Panc1 (cell line): ENCODE measurements around the gene TK2. TPM values are rescaled to one million over a fixed set of nuclear protein-coding genes. Genes with fewer than 3 reads are reported as not detected.

Source experiments
- ATAC-seq: fragments of 200-7000 bp; cut with Tn5 transposase; 2 replicates; pipeline ENCODE4 v1.9.1; 2020; ENCODE audit warnings: mild to moderate bottlenecking, moderate library complexity
- BruUV-seq: library from RNA; stranded (reverse); fragments of 400-500 nt; replicated peaks from 2 replicates; lab custom pipeline; 2021; lab: Mats Ljungman, UMichigan
- CTCF ChIA-PET: fragments of 300-600 bp; sonication (Branson Sonifier 250); formaldehyde crosslinking; loops from one replicate; lab custom pipeline; 2022; ENCODE audit warnings: antibody characterized with exemption; lab: Charles Lee
- POLR2A ChIA-PET: fragments of 300-600 bp; sonication (Branson Sonifier 250); formaldehyde crosslinking; loops from one replicate; lab custom pipeline; 2022; ENCODE audit warnings: antibody characterized with exemption; lab: Charles Lee
- DNase-seq: peaks from one replicate; pipeline ENCODE4 v3.0.0-alpha.2; 2010; ENCODE audit warnings: low read depth, low spot score
- H3K27ac ChIP-seq: 2 replicates; pipeline ENCODE4 v1.5.1; 2011; ENCODE audit warnings: mild to moderate bottlenecking, low read length, inconsistent platforms
- H3K27me3 ChIP-seq: fragments of 200-500 bp; sonication (Bioruptor generic); 2 replicates; pipeline ENCODE4 v1.6.0; 2014; ENCODE audit warnings: low read length, inconsistent platforms; ENCODE audit not compliant: control insufficient read depth, insufficient read depth
- H3K36me3 ChIP-seq: fragments of 200-500 bp; sonication (Bioruptor generic); 2 replicates; pipeline ENCODE4 v1.5.1; 2014; ENCODE audit warnings: inconsistent platforms, mild to moderate bottlenecking, low read length, moderate library complexity; ENCODE audit not compliant: control insufficient read depth, insufficient read depth
- H3K4me1 ChIP-seq: 2 replicates; pipeline ENCODE4 v1.5.1; 2011; ENCODE audit warnings: inconsistent platforms, mild to moderate bottlenecking, low read length, moderate library complexity; ENCODE audit not compliant: control insufficient read depth, insufficient read depth
- H3K4me3 ChIP-seq, 2 experiments: 2 replicates each; pipeline ENCODE4 v1.5.1; 2011 to 2012; ENCODE audit warnings: low read depth in 2 of 2, low read length in 2 of 2, mild to moderate bottlenecking in 2 of 2, inconsistent platforms in 1 of 2, moderate library complexity in 1 of 2
- H3K9me3 ChIP-seq: fragments of 200-500 bp; sonication (Bioruptor generic); 2 replicates; pipeline ENCODE4 v1.5.1; 2014; ENCODE audit warnings: low read depth, mild to moderate bottlenecking, inconsistent platforms, low read length, moderate library complexity; ENCODE audit not compliant: control insufficient read depth, insufficient read depth
- CTCF ChIP-seq: fragments of 450-650 bp; IDR thresholded peaks from 2 replicates; pipeline ENCODE4 v1.5.1; 2017; ENCODE audit warnings: mild to moderate bottlenecking
- POLR2AphosphoS5 ChIP-seq: IDR thresholded peaks from 2 replicates; pipeline ENCODE4 v1.6.1; 2012; ENCODE audit warnings: mild to moderate bottlenecking, low read depth, low read length, moderate library complexity
- REST ChIP-seq, 2 experiments: IDR thresholded peaks; 2 replicates each; pipeline ENCODE4 v1.6.1; 2011 to 2012; ENCODE audit warnings: low read depth in 2 of 2, control low read depth in 1 of 2, low read length in 1 of 2, mild to moderate bottlenecking in 1 of 2, moderate library complexity in 1 of 2; ENCODE audit not compliant: insufficient read depth in 1 of 2
- SIN3A ChIP-seq: IDR thresholded peaks from 2 replicates; pipeline ENCODE4 v1.6.1; 2012; ENCODE audit warnings: low read depth, mild to moderate bottlenecking, low read length, moderate library complexity, borderline replicate concordance; ENCODE audit not compliant: insufficient read depth
- TCF7L2 ChIP-seq: IDR thresholded peaks from 2 replicates; pipeline ENCODE4 v1.6.1; 2011; ENCODE audit warnings: mild to moderate bottlenecking, low read depth, low read length, inconsistent platforms
- in situ Hi-C: cut with HindIII; loops from 2 replicates; pipeline ENCODE4 v1.10.0; 2016; ENCODE audit warnings: low sequenced_read_pairs, low pct_unique_long_range_greater_than_20kb
- intact Hi-C: fragments of 100-400 bp; cut with micrococcal nuclease; formaldehyde crosslinking; loops from one replicate; pipeline ENCODE4 v1.10.0; 2022; ENCODE audit not compliant: unreplicated experiment
- total RNA-seq: library from RNA; stranded (reverse); gene quantifications from one replicate; pipeline ENCODE4 v1.2.1, GENCODE V29; 2021; ENCODE audit not compliant: unreplicated experiment

The TK2 gene
- total RNA-seq, 1 experiment from 2014 or later, result 17.1 TPM

GRCh38 chr16:66478733-66479511 is 71.0 kb downstream of the TK2 start:
- in situ Hi-C loops (no loop called here), intact Hi-C loops (no loop called here)
- TF ChIP-seq SIN3A, result no peak
- TF ChIP-seq TCF7L2, result no peak
- TF ChIP-seq CTCF, result peak; percentile 85
- no peak overlapping the region for H3K27ac ChIP-seq
- H3K4me1 ChIP-seq, result no peaks in the 10 kb centered on the region
- no peak overlapping the region for H3K4me3 ChIP-seq
- H3K27me3 ChIP-seq, result no peaks in the 10 kb centered on the region
- H3K9me3 ChIP-seq, result no peaks in the 10 kb centered on the region
- ATAC-seq (peak; percentile 85), DNase-seq (peak; percentile 39)
- POLR2A ChIA-PET, result no interaction called here
- H3K36me3 ChIP-seq, result no peaks in the 10 kb centered on the region
- CTCF ChIA-PET, result no interaction called here
- no TSS peak for BruUV-seq

GRCh38 chr16:66477028-66477515 is 72.8 kb downstream of the TK2 start:
- no peak for ATAC-seq
- Histone ChIP-seq H3K36me3 (no peaks in the 10 kb centered on the region), H3K9me3 (no peaks in the 10 kb centered on the region), H3K4me3 (no peak overlapping the region), H3K27ac (no peak overlapping the region), H3K4me1 (no peaks in the 10 kb centered on the region), H3K27me3 (no peaks in the 10 kb centered on the region)
- TF ChIP-seq TCF7L2, result no peak
- no peak for TF ChIP-seq REST (IDR thresholded peaks at IDR 0.05; ENCODE audit: insufficient read depth in 1 of 2, low read depth in 2 of 2, low read length in 1 of 2)
- TF ChIP-seq CTCF, result no peak
- no peak for TF ChIP-seq SIN3A
- no peak for TF ChIP-seq POLR2AphosphoS5
- no peak for DNase-seq
- POLR2A ChIA-PET, result interaction anchor here (0.8 kb wide), 1 partner anchor 125 kb away, joined by 3 read pairs; no protein-coding TSS in a partner anchor
- BruUV-seq, result no TSS peak
- in situ Hi-C loops (no loop called here), intact Hi-C loops (no loop called here)
- CTCF ChIA-PET, result interaction anchor here (2.1 kb wide), 1 partner anchor 70 kb away, joined by 9 read pairs; no protein-coding TSS in a partner anchor
